Body of pancreas (tissue), 4 donors: ENCODE results near the gene RBMS1. TPM values are rescaled to one million over a fixed set of nuclear protein-coding genes. Genes with fewer than 3 reads are reported as not detected.

Experiments used
- ATAC-seq: fragments of 150-250 bp; one replicate; pipeline ENCODE4 v1.9.1; 2016
- DNase-seq, 4 donors: peaks; one replicate each; pipeline ENCODE4 v3.0.0-alpha.2; 2019
- H3K27ac ChIP-seq, 4 donors: fragments of 200-600 bp; sonication (generic); 1 replicate in 3 of 4; 2 replicates in 1 of 4; pipeline versions ENCODE4 v1.5.1 to v1.6.1; 2016 to 2019; ENCODE audit warnings: mild to moderate bottlenecking in 1 of 4, mixed read lengths in 1 of 4, moderate library complexity in 1 of 4
- H3K27me3 ChIP-seq, 2 donors: fragments of 200-600 bp; sonication (generic); one replicate each; pipeline ENCODE4 v1.6.0; 2016; ENCODE audit warnings: mild to moderate bottlenecking in 1 of 2
- H3K36me3 ChIP-seq, 2 donors: fragments of 200-600 bp; sonication (generic); replicated peaks in 1 of 2; 2 replicates each; pipeline ENCODE4 v1.5.1; 2016; ENCODE audit warnings: low read depth in 2 of 2; ENCODE audit not compliant: insufficient read depth in 1 of 2
- H3K4me1 ChIP-seq: fragments of 200-600 bp; sonication (generic); one replicate; pipeline ENCODE4 v1.6.0; 2016
- H3K4me3 ChIP-seq, 2 donors: fragments of 200-600 bp; sonication (generic); 1 replicate in 1 of 2; 2 replicates in 1 of 2; pipeline ENCODE4 v1.5.1; 2016 to 2019
- H3K9me3 ChIP-seq, 3 donors: fragments of 200-600 bp; sonication (generic); 1 replicate in 2 of 3; 2 replicates in 1 of 3; pipeline ENCODE4 v1.5.1; 2016
- POLR2A ChIP-seq, 3 donors: fragments of 450-650 bp; IDR thresholded peaks; one replicate each; pipeline ENCODE4 v1.6.1; 2016; ENCODE audit warnings: antibody characterized with exemption in 3 of 3, mild to moderate bottlenecking in 2 of 3
- WGBS, 2 donors: methylation state at CpG; one replicate each; pipeline ENCODE4 v1.1.5; 2017; 5-methylcytosine and 5-hydroxymethylcytosine counted together
- intact Hi-C: fragments of 100-400 bp; cut with DNase I; formaldehyde crosslinking; loops from one replicate; pipeline ENCODE4 v1.15.1; 2023
- total RNA-seq, 2 donors: library from RNA; depleted of rRNA; stranded (reverse); fragments of >200 nt; gene quantifications; one replicate each; pipeline ENCODE4 v1.1.0, GENCODE V29; 2016
- TF ChIP-seq, protein P1 (sequence below), 7 experiments: fragments of 450-650 bp in 4 of 7; fragments of 200-600 bp in 3 of 7; sonication (generic) in 3 of 7; IDR thresholded peaks; one replicate each; pipeline ENCODE4 v1.5.1; 2016 to 2019; ENCODE audit warnings: antibody characterized with exemption in 7 of 7

The RBMS1 gene
- total RNA-seq, 2 donors from 2014 or later = 21.3 to 23.7 TPM

DNA sequence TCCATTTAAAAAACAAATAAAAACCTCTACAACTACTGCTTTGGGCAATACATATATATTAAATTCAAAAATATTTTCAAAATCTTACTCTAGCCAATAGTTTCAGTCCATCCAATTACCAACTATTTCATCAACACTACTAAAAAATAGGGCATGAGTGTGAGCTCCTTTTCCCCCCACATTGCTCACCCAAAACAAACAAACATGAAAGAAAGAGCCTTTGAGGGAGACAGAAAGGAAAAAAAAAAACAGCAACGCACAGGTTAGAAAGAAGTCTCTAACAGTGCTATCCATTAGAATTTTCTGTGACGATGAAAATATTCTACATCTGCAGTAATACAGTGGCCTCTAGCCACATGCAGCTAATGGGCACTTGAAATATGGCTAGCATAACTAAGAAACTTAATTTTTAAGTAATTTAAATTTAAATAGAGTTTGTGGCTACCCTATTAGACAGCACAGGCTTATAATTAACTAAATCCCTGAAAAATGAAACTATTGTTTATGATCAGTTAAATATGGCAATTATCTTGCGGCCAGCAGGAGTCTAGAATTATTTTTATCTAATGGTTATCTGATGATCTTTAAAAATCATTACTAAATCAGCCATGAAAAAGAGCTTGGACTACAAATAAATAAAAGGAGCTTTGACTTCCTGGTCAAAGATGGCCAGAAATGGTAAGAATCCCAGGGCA is 59.2 kb downstream of the RBMS1 start:
- no peak overlapping the region for H3K4me3 ChIP-seq
- H3K36me3 ChIP-seq = no peaks in the 10 kb centered on the region
- no peaks in the 10 kb centered on the region for H3K27me3 ChIP-seq
- intact Hi-C loops = no loop called here
- no peak for ATAC-seq
- peaks cover 0 to 5% (median 0%) of the 10 kb centered on the region in 3 donors for H3K9me3 ChIP-seq
- WGBS, 2 donors = 70 to 72% methylated on average over 3 of the region's 3 CpGs
- DNase-seq = no peak
- peaks cover 4% of the 10 kb centered on the region for H3K4me1 ChIP-seq
- H3K27ac ChIP-seq = no peak overlapping the region
- TF ChIP-seq, protein P1, sequence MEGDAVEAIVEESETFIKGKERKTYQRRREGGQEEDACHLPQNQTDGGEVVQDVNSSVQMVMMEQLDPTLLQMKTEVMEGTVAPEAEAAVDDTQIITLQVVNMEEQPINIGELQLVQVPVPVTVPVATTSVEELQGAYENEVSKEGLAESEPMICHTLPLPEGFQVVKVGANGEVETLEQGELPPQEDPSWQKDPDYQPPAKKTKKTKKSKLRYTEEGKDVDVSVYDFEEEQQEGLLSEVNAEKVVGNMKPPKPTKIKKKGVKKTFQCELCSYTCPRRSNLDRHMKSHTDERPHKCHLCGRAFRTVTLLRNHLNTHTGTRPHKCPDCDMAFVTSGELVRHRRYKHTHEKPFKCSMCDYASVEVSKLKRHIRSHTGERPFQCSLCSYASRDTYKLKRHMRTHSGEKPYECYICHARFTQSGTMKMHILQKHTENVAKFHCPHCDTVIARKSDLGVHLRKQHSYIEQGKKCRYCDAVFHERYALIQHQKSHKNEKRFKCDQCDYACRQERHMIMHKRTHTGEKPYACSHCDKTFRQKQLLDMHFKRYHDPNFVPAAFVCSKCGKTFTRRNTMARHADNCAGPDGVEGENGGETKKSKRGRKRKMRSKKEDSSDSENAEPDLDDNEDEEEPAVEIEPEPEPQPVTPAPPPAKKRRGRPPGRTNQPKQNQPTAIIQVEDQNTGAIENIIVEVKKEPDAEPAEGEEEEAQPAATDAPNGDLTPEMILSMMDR (IDR thresholded peaks at IDR 0.05) = no peak
- no peak for TF ChIP-seq POLR2A (IDR thresholded peaks at IDR 0.05)

DNA sequence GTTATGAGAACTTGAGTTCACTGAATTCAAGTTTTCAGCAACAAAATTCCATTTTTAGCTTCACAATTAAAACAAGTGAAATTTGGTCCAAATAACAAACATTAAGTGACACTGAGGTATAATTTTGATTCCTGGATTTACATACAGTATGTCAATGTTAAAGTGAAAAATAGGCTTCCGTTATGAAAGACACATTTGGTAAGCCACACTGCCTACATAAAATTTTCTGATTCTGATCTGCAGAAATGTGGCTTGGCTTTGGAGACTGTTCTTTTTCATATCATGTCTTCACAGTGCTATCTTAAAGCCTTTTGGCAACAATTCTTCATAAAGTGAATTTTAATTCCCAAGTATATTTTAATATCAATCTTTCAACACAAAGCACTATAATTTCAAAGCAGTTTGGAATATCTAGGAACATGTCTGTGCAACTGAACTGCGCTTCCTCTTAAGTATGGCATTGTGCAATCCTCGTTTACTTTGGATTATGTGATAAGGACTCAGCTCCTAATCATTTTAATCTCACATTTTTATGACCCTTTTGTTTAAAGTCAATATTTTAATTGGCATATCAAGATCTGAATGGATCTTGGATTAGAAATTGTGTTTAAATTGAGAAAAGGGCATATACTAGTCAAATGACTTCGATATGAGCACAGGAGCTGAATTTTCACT is 60.0 kb downstream of the RBMS1 start:
- WGBS, 2 donors = 52 to 54% methylated on average over 4 of the region's 4 CpGs

DNA sequence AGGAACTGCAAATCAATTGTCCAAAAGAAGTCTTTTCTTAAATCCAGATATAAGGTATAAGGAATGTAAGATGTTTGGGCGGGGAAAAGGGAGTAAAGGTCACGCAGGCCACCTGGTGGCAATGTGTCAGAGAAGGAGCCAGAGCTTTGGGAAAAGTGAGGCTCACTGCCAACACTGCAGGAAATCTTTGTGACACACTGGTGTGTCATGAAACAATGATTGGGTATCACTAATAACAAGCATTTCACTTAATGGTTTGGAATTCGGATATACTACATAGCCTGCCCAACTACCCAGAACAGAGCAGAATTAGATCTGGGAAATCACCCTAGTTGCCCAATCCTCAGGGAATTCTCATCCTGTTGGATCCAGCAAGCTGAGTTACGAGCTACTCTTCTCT is 61.0 kb downstream of the RBMS1 start:
- TF ChIP-seq, protein P1 (IDR thresholded peaks at IDR 0.05) = no peak
- no peak for TF ChIP-seq POLR2A (IDR thresholded peaks at IDR 0.05)
- H3K27ac ChIP-seq = no peak overlapping the region
- 83 to 89% methylated on average over 4 of the region's 4 CpGs for WGBS, 2 donors
- H3K4me1 ChIP-seq = peaks cover 4% of the 10 kb centered on the region
- peaks cover 0 to 5% (median 0%) of the 10 kb centered on the region in 3 donors for H3K9me3 ChIP-seq
- intact Hi-C loops = no loop called here
- DNase-seq = peak in 1 of 4 donors; percentile 24
- no peak for ATAC-seq
- no peak overlapping the region for H3K4me3 ChIP-seq
- no peaks in the 10 kb centered on the region for H3K36me3 ChIP-seq
- H3K27me3 ChIP-seq = no peaks in the 10 kb centered on the region

More for the DNA sequence above, 60.0 kb downstream of the RBMS1 start:
- no peaks in the 10 kb centered on the region for H3K27me3 ChIP-seq
- no peak for ATAC-seq
- no peak overlapping the region for H3K27ac ChIP-seq
- no peak overlapping the region for H3K4me3 ChIP-seq
- peaks cover 0 to 5% (median 0%) of the 10 kb centered on the region in 3 donors for H3K9me3 ChIP-seq
- intact Hi-C loops = no loop called here
- no peaks in the 10 kb centered on the region for H3K36me3 ChIP-seq
- H3K4me1 ChIP-seq = peaks cover 4% of the 10 kb centered on the region
- TF ChIP-seq POLR2A (IDR thresholded peaks at IDR 0.05) = no peak
- TF ChIP-seq, protein P1 (IDR thresholded peaks at IDR 0.05) = no peak
- no peak for DNase-seq

DNA sequence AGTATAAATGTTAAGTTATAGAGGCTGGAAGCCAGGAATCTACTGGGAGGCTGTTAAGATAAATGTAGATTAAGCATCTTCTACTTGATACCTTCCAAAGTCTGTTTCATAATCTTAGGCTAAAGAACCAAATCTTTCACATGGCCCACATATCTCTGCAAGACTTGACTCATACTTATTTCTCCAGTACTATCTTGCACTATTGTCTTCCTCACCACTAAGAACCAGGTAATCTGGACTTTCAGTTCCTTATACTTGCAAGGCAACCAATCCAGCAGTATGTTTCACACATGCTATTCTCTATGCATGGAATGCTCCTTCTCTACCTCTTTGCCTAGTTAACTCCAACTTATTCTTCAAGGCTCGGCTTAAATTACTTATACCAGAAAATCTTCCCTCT is 62.2 kb downstream of the RBMS1 start:
- peaks cover 0 to 5% (median 0%) of the 10 kb centered on the region in 3 donors for H3K9me3 ChIP-seq
- H3K4me1 ChIP-seq = peaks cover 4% of the 10 kb centered on the region
- no peaks in the 10 kb centered on the region for H3K27me3 ChIP-seq
- TF ChIP-seq, protein P1 (IDR thresholded peaks at IDR 0.05) = no peak
- TF ChIP-seq POLR2A (IDR thresholded peaks at IDR 0.05) = no peak
- WGBS, 2 donors = 95 to 97% methylated on average over 1 of the region's 1 CpG
- DNase-seq (no peak), ATAC-seq (no peak)
- H3K4me3 ChIP-seq = no peak overlapping the region
- H3K36me3 ChIP-seq = no peaks in the 10 kb centered on the region
- intact Hi-C loops = no loop called here
- no peak overlapping the region for H3K27ac ChIP-seq
